Adrenal gland (tissue), 12 donors: ENCODE results near the gene CNOT8. TPM values are rescaled to one million over a fixed set of nuclear protein-coding genes. Genes with fewer than 3 reads are reported as not detected.

ENCODE experiments used
- DNase-seq, 7 donors: peaks; one replicate each; pipeline ENCODE4 v3.0.0-alpha.2; 2019 to 2020
- H3K27ac ChIP-seq, 5 donors: fragments of 200-600 bp; sonication (generic) in 4 of 5; 1 replicate in 3 of 5; 2 replicates in 2 of 5; pipeline versions ENCODE4 v1.5.1 to v1.8.0; 2016 to 2020; ENCODE audit warnings: mild to moderate bottlenecking in 1 of 5
- H3K27me3 ChIP-seq: fragments of 200-600 bp; 2 replicates; pipeline ENCODE4 v1.8.0; 2021
- H3K36me3 ChIP-seq, 2 donors: fragments of 200-600 bp; replicated peaks in 1 of 2; 1 replicate in 1 of 2; 2 replicates in 1 of 2; pipeline versions ENCODE4 v1.5.1 to v1.8.0; 2018 to 2022
- H3K4me1 ChIP-seq, 2 donors: fragments of 200-600 bp; replicated peaks in 1 of 2; 1 replicate in 1 of 2; 2 replicates in 1 of 2; pipeline versions ENCODE4 v1.5.1 to v1.8.0; 2018 to 2021
- H3K4me3 ChIP-seq, 4 donors: fragments of 200-600 bp; sonication (generic) in 3 of 4; one replicate each; pipeline ENCODE4 v1.5.1; 2016 to 2018
- H3K9me3 ChIP-seq, 3 donors: fragments of 200-600 bp; sonication (generic) in 1 of 3; replicated peaks in 1 of 3; 1 replicate in 2 of 3; 2 replicates in 1 of 3; pipeline versions ENCODE4 v1.5.1 to v1.8.0; 2016 to 2021
- POLR2A ChIP-seq, 2 donors: fragments of 450-650 bp; IDR thresholded peaks; one replicate each; pipeline ENCODE4 v1.6.1; 2017; ENCODE audit warnings: antibody characterized with exemption in 2 of 2, mild to moderate bottlenecking in 2 of 2, moderate library complexity in 1 of 2
- WGBS, 4 donors: extraction: QIAGEN DNeasy Blood & Tissue Kit in 2 of 4; methylation state at CpG; one replicate each; pipeline versions ENCODE4 v1.1.5 to v1.1.7; 2013 to 2017; 5-methylcytosine and 5-hydroxymethylcytosine counted together
- intact Hi-C, 2 donors: fragments of 100-400 bp; cut with DNase I; formaldehyde crosslinking; loops; one replicate each; pipeline versions ENCODE4 v1.14.1 to v1.15.0; 2022 to 2023
- polyA plus RNA-seq, 3 donors: library from polyadenylated mRNA; stranded (reverse); fragments of 200-250 nt in 2 of 3; fragments of 350-450 nt in 1 of 3; fragmentation: Illumina TruSeq in 1 of 3; extraction: RNeasy Lipid Tissue Mini Kit (QIAGEN cat#74804) in 1 of 3; gene quantifications; one replicate each; pipeline ENCODE4 v1.2.3, GENCODE V29; 2013 to 2014
- total RNA-seq, 9 donors: library from RNA; depleted of rRNA in 4 of 9; stranded (reverse); fragments of >200 nt in 4 of 9; fragments of 120-200 nt in 1 of 9; fragmentation: NEBNext Ultra II Directional in 1 of 9; extraction: Animal tissue kit (Norgen Biotek cat#: 25700) in 1 of 9; gene quantifications; one replicate each; pipeline versions ENCODE4 v1.1.0 to v1.2.4, GENCODE V29; 2013 to 2023
- TF ChIP-seq, protein P1 (sequence below), 6 experiments: fragments of 450-650 bp in 4 of 6; fragments of 200-600 bp in 2 of 6; sonication (generic) in 1 of 6; IDR thresholded peaks; 1 replicate in 5 of 6; 2 replicates in 1 of 6; pipeline versions ENCODE4 v1.5.1 to v1.8.0; 2016 to 2021; ENCODE audit warnings: antibody characterized with exemption in 6 of 6, mild to moderate bottlenecking in 2 of 6, moderate library complexity in 1 of 6
- donor health status: healthy with polysubstance abuse.
- donor health status: Bipolar disorder and iron deficiency.
- donor health status: DM: yes; HTN: yes; CAD: no.
- donor health status: DM: no; HTN: no; CAD: no.
- donor health status: DM: no; HTN: no; CAD: no.
- donor health status: DM: yes; HTN: yes; CAD: no.

CNOT8 gene
- total and polyA plus RNA-seq, 12 donors = 25.6 to 109 (median 67.6) TPM

DNA sequence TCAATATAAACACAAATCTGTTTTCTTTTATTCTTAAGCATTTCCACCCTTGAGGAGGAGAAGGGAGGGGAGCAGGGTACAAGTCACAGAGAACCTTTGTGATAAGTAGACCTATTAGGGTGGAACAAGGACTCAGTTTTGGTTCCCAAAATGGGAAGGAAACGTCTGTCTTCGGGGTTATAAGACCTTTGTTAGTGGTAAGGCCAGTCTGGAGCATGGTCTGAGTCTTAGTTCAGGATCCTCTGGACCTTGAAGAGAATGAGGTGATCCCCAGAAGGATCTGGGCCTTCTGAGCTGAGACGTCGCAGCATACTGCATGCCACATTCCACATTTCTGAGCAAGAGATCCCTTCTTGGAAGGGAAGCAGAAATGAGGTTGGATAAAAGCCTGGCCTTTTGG, 45.3 kb upstream of the CNOT8 start:
- 54 to 78% (median 70%) methylated on average over 4 of the region's 4 CpGs for WGBS, 4 donors
- no peak for DNase-seq
- H3K36me3 ChIP-seq = peaks cover 0 to 94% of the 10 kb centered on the region in 2 donors

DNA sequence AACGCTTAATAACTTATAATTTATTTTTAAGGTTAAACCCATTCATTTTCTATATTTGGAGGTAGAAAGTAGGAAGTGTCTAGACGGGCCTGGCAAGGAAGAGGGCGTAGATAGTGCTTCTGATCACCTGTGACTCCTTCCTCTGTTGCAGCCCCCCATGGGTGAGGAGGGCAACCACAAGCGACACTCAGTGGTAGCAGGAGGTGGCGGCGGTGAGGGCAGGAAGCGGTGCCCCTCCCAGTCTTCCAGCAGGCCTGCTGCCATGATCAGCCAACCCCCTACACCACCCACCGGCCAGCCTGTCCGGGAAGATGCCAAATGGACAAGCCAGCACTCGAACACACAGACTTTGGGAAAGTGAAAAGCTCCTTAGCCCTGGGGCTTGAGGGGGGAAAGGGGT, 44.7 kb upstream of the CNOT8 start:
- TF ChIP-seq POLR2A (IDR thresholded peaks at IDR 0.05) = no peak
- TF ChIP-seq, protein P1, sequence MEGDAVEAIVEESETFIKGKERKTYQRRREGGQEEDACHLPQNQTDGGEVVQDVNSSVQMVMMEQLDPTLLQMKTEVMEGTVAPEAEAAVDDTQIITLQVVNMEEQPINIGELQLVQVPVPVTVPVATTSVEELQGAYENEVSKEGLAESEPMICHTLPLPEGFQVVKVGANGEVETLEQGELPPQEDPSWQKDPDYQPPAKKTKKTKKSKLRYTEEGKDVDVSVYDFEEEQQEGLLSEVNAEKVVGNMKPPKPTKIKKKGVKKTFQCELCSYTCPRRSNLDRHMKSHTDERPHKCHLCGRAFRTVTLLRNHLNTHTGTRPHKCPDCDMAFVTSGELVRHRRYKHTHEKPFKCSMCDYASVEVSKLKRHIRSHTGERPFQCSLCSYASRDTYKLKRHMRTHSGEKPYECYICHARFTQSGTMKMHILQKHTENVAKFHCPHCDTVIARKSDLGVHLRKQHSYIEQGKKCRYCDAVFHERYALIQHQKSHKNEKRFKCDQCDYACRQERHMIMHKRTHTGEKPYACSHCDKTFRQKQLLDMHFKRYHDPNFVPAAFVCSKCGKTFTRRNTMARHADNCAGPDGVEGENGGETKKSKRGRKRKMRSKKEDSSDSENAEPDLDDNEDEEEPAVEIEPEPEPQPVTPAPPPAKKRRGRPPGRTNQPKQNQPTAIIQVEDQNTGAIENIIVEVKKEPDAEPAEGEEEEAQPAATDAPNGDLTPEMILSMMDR (IDR thresholded peaks at IDR 0.05) = no peak
- H3K36me3 ChIP-seq = peaks cover 0 to 93% of the 10 kb centered on the region in 2 donors
- H3K27me3 ChIP-seq = no peaks in the 10 kb centered on the region
- no peak for DNase-seq
- intact Hi-C loops = loop anchor here in 1 of 2 donors (5.0 kb wide), 1 partner anchor 161 kb away; no protein-coding TSS in a partner anchor
- WGBS, 4 donors = 59 to 77% (median 75%) methylated on average over 4 to 10 of the region's 10 CpGs
- H3K9me3 ChIP-seq = no peaks in the 10 kb centered on the region
- H3K4me3 ChIP-seq = no peak overlapping the region
- H3K27ac ChIP-seq = peak overlapping the region in 1 of 5 donors; percentile 7
- H3K4me1 ChIP-seq = peaks cover 3 to 19% of the 10 kb centered on the region in 2 donors

More for the DNA sequence above, 45.3 kb upstream of the CNOT8 start:
- intact Hi-C loops = loop anchor here in 1 of 2 donors (5.0 kb wide), 1 partner anchor 161 kb away; no protein-coding TSS in a partner anchor
- Histone ChIP-seq H3K4me3 (no peak overlapping the region), H3K27ac (no peak overlapping the region), H3K9me3 (no peaks in the 10 kb centered on the region), H3K4me1 (peaks cover 2 to 13% of the 10 kb centered on the region in 2 donors), H3K27me3 (no peaks in the 10 kb centered on the region)
- TF ChIP-seq POLR2A (IDR thresholded peaks at IDR 0.05) = no peak
- TF ChIP-seq, protein P1 (IDR thresholded peaks at IDR 0.05) = no peak

DNA sequence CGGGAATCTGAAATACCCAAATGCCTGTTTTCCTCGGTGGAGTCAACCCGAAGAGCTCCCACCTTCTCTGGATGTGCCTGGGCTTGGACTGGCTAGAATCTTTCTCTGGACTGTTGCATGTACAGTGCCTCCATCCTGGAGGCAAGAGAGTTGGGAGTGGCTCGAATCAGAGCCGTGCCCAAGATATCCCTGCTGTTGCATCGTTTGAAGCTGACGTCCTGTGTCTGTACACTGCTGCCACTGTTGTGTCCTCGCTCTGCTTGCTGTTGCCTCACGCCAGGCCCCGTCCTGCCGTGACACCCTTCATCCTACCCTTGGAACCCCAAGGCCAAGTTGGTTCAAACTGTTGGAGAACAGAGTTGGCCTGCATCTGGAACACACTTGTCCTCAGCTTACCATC, 43.4 kb upstream of the CNOT8 start:
- Histone ChIP-seq H3K27me3 (no peaks in the 10 kb centered on the region), H3K27ac (peak overlapping the region in 1 of 5 donors; percentile 36), H3K9me3 (no peaks in the 10 kb centered on the region), H3K4me1 (peaks cover 3 to 25% of the 10 kb centered on the region in 2 donors), H3K4me3 (no peak overlapping the region), H3K36me3 (peaks cover 0 to 92% of the 10 kb centered on the region in 2 donors)
- peak in 1 of 7 donors; percentile 45 for DNase-seq
- intact Hi-C loops = no loop called here
- 62 to 71% (median 69%) methylated on average over 10 to 11 of the region's 11 CpGs for WGBS, 4 donors
- no peak for TF ChIP-seq POLR2A (IDR thresholded peaks at IDR 0.05)
- TF ChIP-seq, protein P1 (IDR thresholded peaks at IDR 0.05) = no peak

DNA sequence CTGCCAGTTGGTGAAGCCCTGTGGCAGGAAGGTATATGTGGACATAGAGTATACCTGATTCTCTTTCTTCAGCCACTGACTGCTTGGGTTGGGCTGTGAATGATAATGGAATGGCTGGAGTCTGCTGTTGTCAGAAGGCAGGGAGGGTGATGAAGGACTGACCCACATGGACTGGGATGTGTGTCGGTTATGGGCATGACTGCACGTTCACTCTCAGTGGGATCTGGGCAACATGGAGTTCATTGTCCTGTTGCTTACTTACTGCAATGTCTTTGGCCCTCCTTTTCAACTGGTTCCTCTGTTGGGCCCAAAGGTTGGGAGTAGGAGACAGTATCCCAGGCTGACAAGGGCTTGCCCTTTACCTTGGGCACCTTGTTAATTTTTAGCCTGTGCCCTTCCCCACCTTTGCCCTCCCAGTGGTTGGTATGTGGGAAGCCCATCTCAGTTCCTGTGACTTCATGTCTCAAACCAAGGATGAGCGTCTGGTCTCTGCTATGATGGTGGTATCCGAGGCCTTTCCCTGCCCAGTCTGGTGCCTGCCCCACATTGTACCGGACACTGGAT, 42.7 kb upstream of the CNOT8 start:
- no peak for DNase-seq
- intact Hi-C loops = no loop called here
- H3K36me3 ChIP-seq = peaks cover 0 to 92% of the 10 kb centered on the region in 2 donors
- H3K27ac ChIP-seq = peak overlapping the region in 1 of 5 donors; percentile 36
- no peaks in the 10 kb centered on the region for H3K9me3 ChIP-seq
- no peaks in the 10 kb centered on the region for H3K27me3 ChIP-seq
- WGBS, 4 donors = 87 to 92% (median 91%) methylated on average over 5 of the region's 5 CpGs
- H3K4me3 ChIP-seq = no peak overlapping the region
- H3K4me1 ChIP-seq = peaks cover 3 to 25% of the 10 kb centered on the region in 2 donors
- TF ChIP-seq, protein P1 (IDR thresholded peaks at IDR 0.05) = no peak
- TF ChIP-seq POLR2A (IDR thresholded peaks at IDR 0.05) = no peak
